SK-N-MC (cell line): Measurements from ENCODE around the gene RPL3.

ENCODE experiments used
- EZH2 ChIP-seq: fragments of 200-600 bp; sonication (generic); IDR thresholded peaks from one replicate; pipeline ENCODE4 v1.6.1; 2017; ENCODE audit warnings: antibody characterized with exemption
- POLR2AphosphoS5 ChIP-seq: IDR thresholded peaks from 2 replicates; pipeline ENCODE4 v1.6.1; 2012; ENCODE audit warnings: mild to moderate bottlenecking, low read depth, low read length, borderline replicate concordance

DNA sequence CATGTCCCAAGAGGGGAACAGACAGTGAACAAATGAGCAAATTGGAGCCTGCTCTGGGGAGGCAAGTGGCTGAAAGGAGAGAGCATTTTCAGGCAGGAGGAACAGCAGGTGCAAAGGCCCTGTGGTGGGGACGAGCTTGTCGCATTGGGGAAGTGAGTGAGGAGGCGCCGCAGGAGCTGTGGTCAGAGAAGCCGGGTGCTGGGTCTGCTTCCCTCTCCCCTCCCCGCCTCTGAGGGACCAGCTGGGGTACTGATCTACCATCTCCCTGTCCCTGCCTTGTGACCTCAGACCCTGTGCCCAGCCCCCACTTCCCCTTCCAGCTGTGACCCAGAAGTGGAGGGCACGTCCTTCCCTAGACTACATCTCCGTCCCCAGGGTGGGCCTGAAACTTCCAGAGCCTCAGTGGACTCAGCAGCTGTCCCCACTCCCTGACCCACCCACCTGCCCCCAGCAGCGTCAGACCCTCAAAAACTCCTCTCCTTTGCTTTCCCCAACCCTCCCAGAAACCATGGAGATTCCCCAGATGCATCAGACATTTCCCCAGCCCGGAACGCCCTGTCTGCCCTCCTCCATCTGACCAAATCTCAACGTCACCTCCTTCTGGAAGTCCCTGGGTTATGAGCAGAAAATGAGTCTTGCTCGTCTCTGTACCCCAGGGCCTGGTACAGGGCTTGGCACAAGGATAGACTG is 54.9 kb downstream of the RPL3 start:
- TF ChIP-seq EZH2: no peak
- TF ChIP-seq POLR2AphosphoS5: no peak
